Fibroblast of peridontal ligament (primary cell): ENCODE data around the gene GFPT2.

Experiments
- DNase-seq: peaks from one replicate; pipeline ENCODE4 v3.0.0-alpha.2; 2010; ENCODE audit errors: extremely low read depth

GFPT2 gene

GRCh38 chr5:180350711-180351465 is 2.2 kb downstream of the GFPT2 start:
- no peak for DNase-seq

GRCh38 chr5:180350296-180350695 is 2.8 kb downstream of the GFPT2 start:
- DNase-seq = no peak

GRCh38 chr5:180349391-180349790 is 3.7 kb downstream of the GFPT2 start:
- no peak for DNase-seq

GRCh38 chr5:180348336-180348735 is 4.8 kb downstream of the GFPT2 start:
- no peak for DNase-seq

GRCh38 chr5:180347702-180348101 is 5.4 kb downstream of the GFPT2 start:
- DNase-seq = no peak

GRCh38 chr5:180346358-180346757 is 6.8 kb downstream of the GFPT2 start:
- DNase-seq = no peak

GRCh38 chr5:180345781-180346180 is 7.4 kb downstream of the GFPT2 start:
- DNase-seq = no peak

- DNase-seq = no peak
These were observed 8.0 kb downstream of the GFPT2 start for GRCh38 chr5:180345186-180345585.

- DNase-seq = no peak
These were observed 8.5 kb downstream of the GFPT2 start for GRCh38 chr5:180344696-180344999.

- DNase-seq = peak; percentile 42
These were observed 9.1 kb downstream of the GFPT2 start for GRCh38 chr5:180343831-180344695.

- peak; percentile 55 for DNase-seq
These were observed 9.9 kb downstream of the GFPT2 start for GRCh38 chr5:180343110-180343830.

- DNase-seq = no peak
These were observed 11.5 kb downstream of the GFPT2 start for GRCh38 chr5:180341595-180341994.

- peak; percentile 30 for DNase-seq
These were observed 12.3 kb downstream of the GFPT2 start for GRCh38 chr5:180340856-180341255.

GRCh38 chr5:180339583-180340183 is 13.5 kb downstream of the GFPT2 start:
- peak; percentile 36 for DNase-seq

- DNase-seq = no peak
These were observed 15.0 kb downstream of the GFPT2 start for GRCh38 chr5:180338001-180338707.

- no peak for DNase-seq
These were observed 16.7 kb downstream of the GFPT2 start for GRCh38 chr5:180336234-180337020.

- no peak for DNase-seq
These were observed 17.4 kb downstream of the GFPT2 start for GRCh38 chr5:180335614-180336233.

GRCh38 chr5:180334751-180335613 is 18.2 kb downstream of the GFPT2 start:
- no peak for DNase-seq

GRCh38 chr5:180334176-180334575 is 19.0 kb downstream of the GFPT2 start:
- DNase-seq = no peak
